Liver (tissue), 9 donors: ENCODE results near the gene RNGTT. TPM values are rescaled to one million over a fixed set of nuclear protein-coding genes. Genes with fewer than 3 reads are reported as not detected.

Experiments
- DNase-seq: peaks from one replicate; pipeline ENCODE4 v3.0.0-alpha.2; 2017; ENCODE audit warnings: low spot score
- H3K27ac ChIP-seq, 2 donors: one replicate each; pipeline ENCODE4 v1.7.0; 2013; ENCODE audit warnings: inconsistent platforms in 2 of 2, low read length in 2 of 2, control low read depth in 1 of 2, low read depth in 1 of 2, mild to moderate bottlenecking in 1 of 2
- H3K27me3 ChIP-seq, 4 donors: one replicate each; pipeline versions ENCODE4 v1.6.1 to v1.7.0; 2013; ENCODE audit warnings: low read length in 3 of 4, inconsistent platforms in 1 of 4, mild to moderate bottlenecking in 1 of 4, moderate library complexity in 1 of 4; ENCODE audit not compliant: control insufficient read depth in 4 of 4, insufficient read depth in 4 of 4
- H3K36me3 ChIP-seq, 4 donors: one replicate each; pipeline versions ENCODE4 v1.6.1 to v1.7.0; 2013; ENCODE audit warnings: low read length in 3 of 4, mild to moderate bottlenecking in 3 of 4, low read depth in 1 of 4, moderate library complexity in 1 of 4; ENCODE audit not compliant: control insufficient read depth in 4 of 4, insufficient read depth in 3 of 4
- H3K4me1 ChIP-seq, 4 donors: one replicate each; pipeline versions ENCODE4 v1.6.1 to v1.7.0; 2013; ENCODE audit warnings: low read length in 3 of 4, mild to moderate bottlenecking in 3 of 4, moderate library complexity in 1 of 4; ENCODE audit not compliant: control insufficient read depth in 4 of 4, insufficient read depth in 4 of 4
- H3K4me3 ChIP-seq, 3 donors: one replicate each; pipeline versions ENCODE4 v1.6.1 to v1.7.0; 2013; ENCODE audit warnings: low read length in 3 of 3, control low read depth in 1 of 3, low read depth in 1 of 3, mild to moderate bottlenecking in 1 of 3
- H3K9ac ChIP-seq, 2 donors: one replicate each; pipeline ENCODE4 v1.7.0; 2013; ENCODE audit warnings: low read length in 2 of 2, mild to moderate bottlenecking in 2 of 2, moderate library complexity in 2 of 2, control low read depth in 1 of 2, low read depth in 1 of 2
- H3K9me3 ChIP-seq, 4 donors: one replicate each; pipeline versions ENCODE4 v1.6.1 to v1.7.0; 2013; ENCODE audit warnings: low read length in 3 of 4; ENCODE audit not compliant: control insufficient read depth in 4 of 4
- ATF3 ChIP-seq: IDR thresholded peaks from 2 replicates; pipeline ENCODE4 v1.6.1; 2016; ENCODE audit warnings: antibody characterized with exemption
- CTCF ChIP-seq: fragments of 150-350 bp; IDR thresholded peaks from 2 replicates; pipeline ENCODE4 v1.5.1; 2017; ENCODE audit warnings: improper control_type of control experiment, low read depth, low read length; ENCODE audit not compliant: missing input control
- EGR1 ChIP-seq, 2 donors: IDR thresholded peaks; 2 replicates each; pipeline ENCODE4 v1.6.1; 2016 to 2018; ENCODE audit warnings: antibody characterized with exemption in 2 of 2, low read depth in 2 of 2
- FOXA1 ChIP-seq: IDR thresholded peaks from 2 replicates; pipeline ENCODE4 v1.6.1; 2016; ENCODE audit warnings: antibody characterized with exemption
- FOXA2 ChIP-seq: IDR thresholded peaks from 2 replicates; pipeline ENCODE4 v1.6.1; 2016; ENCODE audit warnings: antibody characterized with exemption
- GABPA ChIP-seq, 2 donors: IDR thresholded peaks in 1 of 2; conservative IDR thresholded peaks in 1 of 2; 2 replicates each; pipeline ENCODE4 v1.6.1; 2016; ENCODE audit warnings: antibody characterized with exemption in 2 of 2, mild to moderate bottlenecking in 1 of 2, moderate library complexity in 1 of 2
- HNF4A ChIP-seq, 2 donors: conservative IDR thresholded peaks; 2 replicates each; pipeline ENCODE4 v1.6.1; 2016; ENCODE audit warnings: antibody characterized with exemption in 2 of 2, mild to moderate bottlenecking in 2 of 2
- HNF4G ChIP-seq: IDR thresholded peaks from 2 replicates; pipeline ENCODE4 v1.6.1; 2016; ENCODE audit warnings: antibody characterized with exemption
- JUND ChIP-seq, 2 donors: IDR thresholded peaks; 2 replicates each; pipeline ENCODE4 v1.6.1; 2016; ENCODE audit warnings: antibody characterized with exemption in 2 of 2
- MAX ChIP-seq: IDR thresholded peaks from 2 replicates; pipeline ENCODE4 v1.6.1; 2016; ENCODE audit warnings: antibody characterized with exemption
- NR2F2 ChIP-seq: IDR thresholded peaks from 2 replicates; pipeline ENCODE4 v1.6.1; 2016; ENCODE audit warnings: antibody characterized with exemption
- RAD21 ChIP-seq, 2 donors: IDR thresholded peaks; 2 replicates each; pipeline ENCODE4 v1.6.1; 2016; ENCODE audit warnings: antibody characterized with exemption in 2 of 2, mild to moderate bottlenecking in 2 of 2
- REST ChIP-seq: IDR thresholded peaks from 2 replicates; pipeline ENCODE4 v1.6.1; 2016; ENCODE audit warnings: antibody characterized with exemption, mild to moderate bottlenecking
- RXRA ChIP-seq, 2 donors: IDR thresholded peaks; 2 replicates each; pipeline ENCODE4 v1.6.1; 2017 to 2018; ENCODE audit warnings: antibody characterized with exemption in 2 of 2, mild to moderate bottlenecking in 1 of 2
- SP1 ChIP-seq: IDR thresholded peaks from 2 replicates; pipeline ENCODE4 v1.6.1; 2018; ENCODE audit warnings: antibody characterized with exemption, mild to moderate bottlenecking
- TAF1 ChIP-seq: conservative IDR thresholded peaks from 2 replicates; pipeline ENCODE4 v1.6.1; 2016; ENCODE audit warnings: antibody characterized with exemption, mild to moderate bottlenecking
- YY1 ChIP-seq: IDR thresholded peaks from 2 replicates; pipeline ENCODE4 v1.6.1; 2016; ENCODE audit warnings: antibody characterized with exemption, mild to moderate bottlenecking
- polyA plus RNA-seq, 2 donors: library from polyadenylated mRNA; stranded (reverse) in 1 of 2; unstranded in 1 of 2; fragments of 200-250 nt in 1 of 2; fragments of >200 nt in 1 of 2; fragmentation: Nextera tagmentation in 1 of 2; extraction: Ambion mirVana in 1 of 2; gene quantifications; one replicate each; pipeline versions ENCODE4 v1.2.1 to v1.2.3, GENCODE V29; 2013 to 2015
- total RNA-seq, 2 donors: library from RNA; depleted of rRNA; stranded (reverse); fragments of >200 nt; gene quantifications; one replicate each; pipeline ENCODE4 v1.2.3, GENCODE V29; 2014
- TF ChIP-seq, protein P1 (sequence below): IDR thresholded peaks from 2 replicates; pipeline ENCODE4 v1.6.1; 2016; ENCODE audit warnings: antibody characterized with exemption
- donor health status: healthy.
- donor health status: healthy.
- donor health status: healthy.
- donor health status: healthy.
- donor health status: healthy.

The RNGTT gene
- total and polyA plus RNA-seq, 4 donors, result 4.1 to 20.8 (median 7.2) TPM

- no peak for DNase-seq
- Histone ChIP-seq H3K36me3 (no peaks in the 10 kb centered on the region), H3K27me3 (no peaks in the 10 kb centered on the region), H3K4me3 (no peak overlapping the region), H3K9me3 (no peaks in the 10 kb centered on the region), H3K9ac (no peak overlapping the region), H3K27ac (no peak overlapping the region), H3K4me1 (no peaks in the 10 kb centered on the region)
- TF ChIP-seq YY1, result no peak
- TF ChIP-seq JUND (IDR thresholded peaks at IDR 0.05), result no peak
- TF ChIP-seq SP1, result no peak
- no peak for TF ChIP-seq MAX
- TF ChIP-seq, protein P1, sequence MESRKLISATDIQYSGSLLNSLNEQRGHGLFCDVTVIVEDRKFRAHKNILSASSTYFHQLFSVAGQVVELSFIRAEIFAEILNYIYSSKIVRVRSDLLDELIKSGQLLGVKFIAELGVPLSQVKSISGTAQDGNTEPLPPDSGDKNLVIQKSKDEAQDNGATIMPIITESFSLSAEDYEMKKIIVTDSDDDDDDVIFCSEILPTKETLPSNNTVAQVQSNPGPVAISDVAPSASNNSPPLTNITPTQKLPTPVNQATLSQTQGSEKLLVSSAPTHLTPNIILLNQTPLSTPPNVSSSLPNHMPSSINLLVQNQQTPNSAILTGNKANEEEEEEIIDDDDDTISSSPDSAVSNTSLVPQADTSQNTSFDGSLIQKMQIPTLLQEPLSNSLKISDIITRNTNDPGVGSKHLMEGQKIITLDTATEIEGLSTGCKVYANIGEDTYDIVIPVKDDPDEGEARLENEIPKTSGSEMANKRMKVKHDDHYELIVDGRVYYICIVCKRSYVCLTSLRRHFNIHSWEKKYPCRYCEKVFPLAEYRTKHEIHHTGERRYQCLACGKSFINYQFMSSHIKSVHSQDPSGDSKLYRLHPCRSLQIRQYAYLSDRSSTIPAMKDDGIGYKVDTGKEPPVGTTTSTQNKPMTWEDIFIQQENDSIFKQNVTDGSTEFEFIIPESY, result no peak
- no peak for TF ChIP-seq ATF3
- no peak for TF ChIP-seq GABPA (IDR thresholded peaks at IDR 0.05 in 1 of 2, conservative IDR thresholded peaks at IDR 0.05 in 1 of 2)
- no peak for TF ChIP-seq REST
- TF ChIP-seq CTCF, result no peak
- TF ChIP-seq TAF1, result no peak
- TF ChIP-seq HNF4G, result no peak
- no peak for TF ChIP-seq FOXA2
- TF ChIP-seq HNF4A (conservative IDR thresholded peaks at IDR 0.05), result no peak
- no peak for TF ChIP-seq FOXA1
- no peak for TF ChIP-seq EGR1 (IDR thresholded peaks at IDR 0.05; ENCODE audit: low read depth in 2 of 2)
- TF ChIP-seq RAD21 (IDR thresholded peaks at IDR 0.05), result no peak
- no peak for TF ChIP-seq RXRA (IDR thresholded peaks at IDR 0.05)
- TF ChIP-seq NR2F2, result no peak
These were observed 326.5 kb downstream of the RNGTT start for GRCh38 chr6:88636871-88637270.
